Ishikawa (cell line): Measurements from ENCODE around the gene COG5.

Experiments
- CEBPB ChIP-seq: IDR thresholded peaks from 2 replicates; pipeline ENCODE4 v1.6.1; 2012
- CREB1 ChIP-seq: IDR thresholded peaks from 2 replicates; pipeline ENCODE4 v1.6.1; 2012; ENCODE audit warnings: low read depth
- EGR1 ChIP-seq: IDR thresholded peaks from 2 replicates; pipeline ENCODE4 v1.6.1; 2012
- EP300 ChIP-seq: IDR thresholded peaks from 2 replicates; pipeline ENCODE4 v1.6.1; 2012; ENCODE audit warnings: borderline replicate concordance
- FOXM1 ChIP-seq: IDR thresholded peaks from 2 replicates; pipeline ENCODE4 v1.6.1; 2012; ENCODE audit warnings: low read depth, borderline replicate concordance
- NFIC ChIP-seq: IDR thresholded peaks from 2 replicates; pipeline ENCODE4 v1.6.1; 2012
- RAD21 ChIP-seq: IDR thresholded peaks from 2 replicates; pipeline ENCODE4 v1.6.1; 2012; ENCODE audit warnings: low read depth
- TAF1 ChIP-seq: IDR thresholded peaks from 2 replicates; pipeline ENCODE4 v1.6.1; 2012; ENCODE audit warnings: low read depth, mild to moderate bottlenecking
- TCF12 ChIP-seq: IDR thresholded peaks from 2 replicates; pipeline ENCODE4 v1.6.1; 2012; ENCODE audit warnings: low read depth
- USF1 ChIP-seq: IDR thresholded peaks from 2 replicates; pipeline ENCODE4 v1.6.1; 2012
- YY1 ChIP-seq: IDR thresholded peaks from 2 replicates; pipeline ENCODE4 v1.6.1; 2012; ENCODE audit warnings: low read depth
- TF ChIP-seq, protein P1 (sequence below): IDR thresholded peaks from 2 replicates; pipeline ENCODE4 v1.6.1; 2012
- TF ChIP-seq, protein P2 (sequence below): IDR thresholded peaks from 2 replicates; pipeline ENCODE4 v1.6.1; 2012; ENCODE audit warnings: low read depth, mild to moderate bottlenecking

GRCh38 chr7:107596881-107597581, 33.3 kb upstream of the COG5 start:
- TF ChIP-seq YY1 (no peak), NFIC (no peak), CREB1 (no peak), EP300 (no peak), TCF12 (no peak), TAF1 (no peak), CEBPB (no peak), FOXM1 (no peak), USF1 (no peak), RAD21 (no peak), EGR1 (no peak)
- TF ChIP-seq, protein P1, sequence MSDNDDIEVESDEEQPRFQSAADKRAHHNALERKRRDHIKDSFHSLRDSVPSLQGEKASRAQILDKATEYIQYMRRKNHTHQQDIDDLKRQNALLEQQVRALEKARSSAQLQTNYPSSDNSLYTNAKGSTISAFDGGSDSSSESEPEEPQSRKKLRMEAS: no peak
- TF ChIP-seq, protein P2, sequence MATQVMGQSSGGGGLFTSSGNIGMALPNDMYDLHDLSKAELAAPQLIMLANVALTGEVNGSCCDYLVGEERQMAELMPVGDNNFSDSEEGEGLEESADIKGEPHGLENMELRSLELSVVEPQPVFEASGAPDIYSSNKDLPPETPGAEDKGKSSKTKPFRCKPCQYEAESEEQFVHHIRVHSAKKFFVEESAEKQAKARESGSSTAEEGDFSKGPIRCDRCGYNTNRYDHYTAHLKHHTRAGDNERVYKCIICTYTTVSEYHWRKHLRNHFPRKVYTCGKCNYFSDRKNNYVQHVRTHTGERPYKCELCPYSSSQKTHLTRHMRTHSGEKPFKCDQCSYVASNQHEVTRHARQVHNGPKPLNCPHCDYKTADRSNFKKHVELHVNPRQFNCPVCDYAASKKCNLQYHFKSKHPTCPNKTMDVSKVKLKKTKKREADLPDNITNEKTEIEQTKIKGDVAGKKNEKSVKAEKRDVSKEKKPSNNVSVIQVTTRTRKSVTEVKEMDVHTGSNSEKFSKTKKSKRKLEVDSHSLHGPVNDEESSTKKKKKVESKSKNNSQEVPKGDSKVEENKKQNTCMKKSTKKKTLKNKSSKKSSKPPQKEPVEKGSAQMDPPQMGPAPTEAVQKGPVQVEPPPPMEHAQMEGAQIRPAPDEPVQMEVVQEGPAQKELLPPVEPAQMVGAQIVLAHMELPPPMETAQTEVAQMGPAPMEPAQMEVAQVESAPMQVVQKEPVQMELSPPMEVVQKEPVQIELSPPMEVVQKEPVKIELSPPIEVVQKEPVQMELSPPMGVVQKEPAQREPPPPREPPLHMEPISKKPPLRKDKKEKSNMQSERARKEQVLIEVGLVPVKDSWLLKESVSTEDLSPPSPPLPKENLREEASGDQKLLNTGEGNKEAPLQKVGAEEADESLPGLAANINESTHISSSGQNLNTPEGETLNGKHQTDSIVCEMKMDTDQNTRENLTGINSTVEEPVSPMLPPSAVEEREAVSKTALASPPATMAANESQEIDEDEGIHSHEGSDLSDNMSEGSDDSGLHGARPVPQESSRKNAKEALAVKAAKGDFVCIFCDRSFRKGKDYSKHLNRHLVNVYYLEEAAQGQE: no peak
